Fibroblast of the conjunctiva (primary cell): Measurements from ENCODE around the gene GPR17.
A peak's percentile ranks its signal among the peaks of the same experiment; 100 is the strongest.

Experiments
- DNase-seq: peaks from one replicate; pipeline ENCODE4 v3.0.0-alpha.2; 2010; ENCODE audit warnings: low read depth

The GPR17 gene

GRCh38 chr2:127694986-127695385 is 49.0 kb downstream of the GPR17 start:
- DNase-seq = no peak

- DNase-seq = peak; percentile 24
Observed at GRCh38 chr2:127695491-127696472, 49.8 kb downstream of the GPR17 start.

- no peak for DNase-seq
Observed at GRCh38 chr2:127697482-127698180, 51.7 kb downstream of the GPR17 start.

GRCh38 chr2:127698553-127699355 is 52.8 kb downstream of the GPR17 start:
- no peak for DNase-seq

GRCh38 chr2:127700527-127701192 is 54.7 kb downstream of the GPR17 start:
- no peak for DNase-seq

GRCh38 chr2:127701193-127701650 is 55.3 kb downstream of the GPR17 start, which contains the start of gene SFT2D3:
TSS of gene SFT2D3 (plus strand) at chr2:127701497. CDS start at chr2:127701529, 32 bp downstream.
- peak; percentile 81 for DNase-seq

GRCh38 chr2:127701651-127702394 is 55.9 kb downstream of the GPR17 start:
- peak; percentile 32 for DNase-seq
